Activated naive CD4-positive, alpha-beta T cell treated with Interleukin-2 at 50 U/mL for 16 hours (primary cell): Measurements from ENCODE around the gene PCBP3.

Source experiments
- DNase-seq: peaks from one replicate; pipeline ENCODE4 v3.0.0-alpha.2; 2020

PCBP3 gene

DNA sequence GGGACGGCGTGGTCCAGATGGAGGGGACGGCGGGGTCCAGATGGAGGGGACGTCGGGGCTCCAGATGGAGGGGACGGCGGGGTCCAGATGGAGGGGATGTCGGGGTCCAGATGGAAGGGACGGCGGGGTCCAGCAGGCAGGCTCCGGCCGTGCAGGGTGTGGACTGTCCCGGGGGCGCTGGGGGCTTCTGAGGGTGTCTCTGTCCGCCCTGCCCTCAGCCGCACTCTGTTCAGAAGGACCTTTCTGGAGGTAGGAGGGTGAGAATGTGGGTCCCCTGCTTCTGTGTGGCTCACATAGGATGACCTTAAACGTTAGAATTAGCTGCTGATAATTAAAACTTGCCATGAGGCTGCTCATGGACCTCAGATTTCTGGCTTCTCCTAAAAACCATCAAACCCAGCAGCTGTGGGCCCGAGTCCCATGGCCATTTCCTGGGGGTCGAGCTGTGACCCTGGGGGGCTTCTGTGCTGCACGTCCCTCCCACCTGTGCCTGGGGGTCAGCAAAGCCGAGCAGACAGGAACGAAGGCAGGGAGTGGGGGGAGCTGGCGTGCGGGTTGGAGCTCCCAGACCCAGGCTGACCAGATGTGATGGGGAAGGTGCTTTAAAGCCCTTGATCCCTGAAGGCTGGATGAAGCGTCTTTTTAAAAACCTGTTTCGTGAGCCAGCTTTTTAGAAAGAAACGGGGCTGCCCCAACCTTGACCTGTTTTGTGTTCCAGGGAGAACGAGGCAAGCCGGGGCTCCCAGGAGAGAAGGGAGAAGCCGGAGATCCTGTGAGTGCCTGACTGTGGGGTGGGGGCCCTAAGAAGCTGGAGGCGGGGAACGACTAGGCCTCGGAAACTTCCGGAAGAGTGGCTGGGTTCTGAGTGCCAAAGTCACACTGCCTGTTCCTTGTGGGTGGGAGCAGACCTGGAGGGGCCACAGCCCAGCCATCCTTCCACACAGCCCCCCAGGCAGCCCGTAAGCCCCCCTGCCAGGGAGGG, 345.1 kb downstream of the PCBP3 start:
- DNase-seq, result no peak

DNA sequence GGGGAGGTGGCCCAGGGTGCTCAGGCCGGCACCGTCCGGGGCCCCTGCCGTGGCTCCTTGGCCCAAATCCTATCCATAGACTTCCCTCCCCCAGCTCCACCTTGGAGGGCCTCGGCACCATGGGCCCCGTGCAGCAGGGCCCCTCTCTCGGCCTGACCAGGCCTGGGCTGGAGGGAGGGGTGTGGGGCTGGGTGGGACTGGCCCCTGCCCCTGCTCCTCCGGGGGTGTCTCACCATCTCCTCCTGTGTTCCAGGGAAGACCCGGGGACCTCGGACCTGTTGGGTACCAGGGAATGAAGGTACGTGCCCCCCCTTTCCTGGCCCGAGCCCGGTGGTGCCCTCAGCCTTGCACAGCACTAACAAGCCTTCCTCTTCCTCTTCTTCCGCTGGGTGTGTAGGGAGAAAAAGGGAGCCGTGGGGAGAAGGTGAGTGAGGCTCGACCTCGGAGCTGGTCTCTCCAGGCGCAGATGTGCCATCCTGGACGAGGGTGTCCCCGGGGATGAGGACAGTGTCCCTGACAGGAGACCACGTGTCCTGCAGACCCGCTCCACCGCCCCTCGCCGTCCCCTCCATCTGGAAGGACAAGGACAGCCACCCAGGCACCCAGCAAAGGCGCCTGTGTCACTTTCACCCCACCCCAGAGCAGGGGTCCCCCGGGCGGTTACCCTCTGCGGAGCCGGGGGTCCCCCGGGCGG, 346.0 kb downstream of the PCBP3 start:
- no peak for DNase-seq

DNA sequence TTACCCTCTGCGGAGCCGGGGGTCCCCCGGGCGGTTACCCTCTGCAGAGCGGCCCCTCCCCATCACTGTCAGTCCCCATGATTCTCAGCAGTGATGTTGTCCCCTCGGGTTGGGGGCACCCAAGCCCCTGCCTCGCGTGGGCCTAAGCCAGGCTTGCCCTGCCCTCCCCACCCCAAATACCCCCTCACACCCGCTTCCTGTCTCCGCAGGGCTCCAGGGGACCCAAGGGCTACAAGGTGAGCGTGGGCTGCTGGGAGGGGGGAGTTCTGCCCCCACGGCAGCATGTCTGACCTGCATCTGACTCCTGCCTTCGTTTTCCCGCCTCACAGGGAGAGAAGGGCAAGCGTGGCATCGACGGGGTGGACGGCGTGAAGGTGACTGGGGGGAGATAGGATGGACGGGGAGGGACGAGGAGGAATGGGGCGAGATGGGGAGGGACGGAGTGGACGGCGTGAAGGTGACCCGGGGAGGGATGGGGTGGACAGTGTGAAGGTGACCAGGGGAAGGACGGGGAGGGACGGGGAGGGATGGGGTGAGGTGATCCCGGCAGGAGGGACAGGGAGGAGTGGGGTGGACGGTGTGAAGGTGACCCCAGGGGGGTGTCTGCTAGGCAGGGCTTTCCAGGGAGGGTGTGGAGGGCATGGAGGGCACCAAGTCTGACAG, 346.7 kb downstream of the PCBP3 start:
- DNase-seq, result no peak

DNA sequence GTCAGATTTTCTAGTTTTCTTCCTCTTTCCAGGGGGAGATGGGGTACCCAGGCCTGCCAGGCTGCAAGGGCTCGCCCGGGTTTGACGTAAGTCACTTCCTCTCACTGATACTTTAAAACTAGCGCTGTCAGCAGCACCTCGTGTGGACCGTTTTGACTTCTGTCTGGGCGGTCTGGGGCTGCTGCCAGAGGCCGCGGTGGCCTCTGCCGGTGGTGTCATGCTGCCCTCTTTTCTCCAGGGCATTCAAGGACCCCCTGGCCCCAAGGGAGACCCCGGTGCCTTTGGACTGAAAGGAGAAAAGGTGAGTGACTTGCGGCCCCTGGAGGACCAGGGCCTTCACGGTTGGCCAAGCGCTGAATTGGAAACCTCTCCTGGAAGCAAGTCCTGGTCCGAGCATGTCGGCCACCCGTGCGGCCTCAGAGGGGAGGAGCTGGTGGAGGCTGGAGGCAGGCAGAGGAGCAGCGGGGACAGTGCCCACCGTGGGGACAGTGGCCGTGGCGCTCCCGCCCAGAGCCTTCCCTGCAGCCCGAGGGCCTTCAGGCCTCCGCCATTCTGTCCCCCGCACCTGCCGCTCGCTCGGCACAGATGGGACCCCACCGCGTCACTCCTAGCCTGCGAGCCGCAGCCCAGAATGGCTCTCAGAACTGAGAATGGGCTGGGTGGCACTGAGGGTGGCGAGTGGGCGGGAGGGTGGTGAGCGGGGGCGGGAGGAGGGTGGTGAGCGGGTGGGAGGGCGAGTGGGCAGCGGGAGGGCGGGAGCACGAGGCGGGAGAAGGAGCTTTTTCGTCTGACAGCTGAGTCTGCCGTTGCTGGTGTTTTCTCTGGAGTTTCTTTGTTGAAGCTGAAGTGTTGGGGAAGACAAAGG, 347.4 kb downstream of the PCBP3 start:
- DNase-seq, result no peak

DNA sequence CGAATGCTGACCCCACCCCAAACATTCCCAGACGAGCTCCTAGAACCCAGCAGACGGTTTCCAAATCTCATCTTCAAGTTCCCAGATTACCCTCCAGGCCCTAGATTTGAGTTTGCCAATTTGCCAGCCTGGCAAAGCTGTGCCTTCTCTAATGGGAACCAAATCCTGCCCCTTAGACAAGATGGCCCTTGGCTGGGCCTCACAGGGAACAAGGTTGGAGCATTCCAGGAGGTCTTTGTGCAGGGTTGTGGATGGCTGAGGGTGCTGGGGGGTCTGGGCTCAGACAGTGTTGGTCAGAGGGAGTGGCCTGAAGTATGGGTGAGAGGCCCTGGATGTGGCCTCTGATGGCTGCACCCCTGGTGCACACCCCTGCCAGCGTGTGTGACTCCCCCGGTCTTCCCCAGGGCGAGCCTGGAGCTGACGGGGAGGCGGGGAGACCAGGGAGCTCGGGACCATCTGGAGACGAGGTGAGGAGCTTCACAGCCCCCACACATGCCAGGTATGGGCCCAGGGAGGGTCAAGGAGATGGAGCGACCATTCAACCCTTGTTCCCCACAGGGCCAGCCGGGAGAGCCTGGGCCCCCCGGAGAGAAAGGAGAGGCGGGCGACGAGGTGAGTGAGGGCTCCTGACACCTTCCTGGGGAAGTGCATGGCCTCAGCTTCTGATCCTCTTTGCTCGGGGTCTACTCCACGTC, 348.2 kb downstream of the PCBP3 start:
- no peak for DNase-seq
